NCI-H2227 treated with DMSO at 0.1 percent for 48 hours (cell line): Measurements from ENCODE around the gene ALPI.
"Not testable (repeated sequence)": the region's sequence is repeated elsewhere in the genome, so short reads cannot be mapped to it uniquely, and the experiment has no call there.

ENCODE experiments used
- DNase-seq: peaks from one replicate; lab custom pipeline; 2025; lab: John Stamatoyannopoulos, UW

ALPI gene

DNA sequence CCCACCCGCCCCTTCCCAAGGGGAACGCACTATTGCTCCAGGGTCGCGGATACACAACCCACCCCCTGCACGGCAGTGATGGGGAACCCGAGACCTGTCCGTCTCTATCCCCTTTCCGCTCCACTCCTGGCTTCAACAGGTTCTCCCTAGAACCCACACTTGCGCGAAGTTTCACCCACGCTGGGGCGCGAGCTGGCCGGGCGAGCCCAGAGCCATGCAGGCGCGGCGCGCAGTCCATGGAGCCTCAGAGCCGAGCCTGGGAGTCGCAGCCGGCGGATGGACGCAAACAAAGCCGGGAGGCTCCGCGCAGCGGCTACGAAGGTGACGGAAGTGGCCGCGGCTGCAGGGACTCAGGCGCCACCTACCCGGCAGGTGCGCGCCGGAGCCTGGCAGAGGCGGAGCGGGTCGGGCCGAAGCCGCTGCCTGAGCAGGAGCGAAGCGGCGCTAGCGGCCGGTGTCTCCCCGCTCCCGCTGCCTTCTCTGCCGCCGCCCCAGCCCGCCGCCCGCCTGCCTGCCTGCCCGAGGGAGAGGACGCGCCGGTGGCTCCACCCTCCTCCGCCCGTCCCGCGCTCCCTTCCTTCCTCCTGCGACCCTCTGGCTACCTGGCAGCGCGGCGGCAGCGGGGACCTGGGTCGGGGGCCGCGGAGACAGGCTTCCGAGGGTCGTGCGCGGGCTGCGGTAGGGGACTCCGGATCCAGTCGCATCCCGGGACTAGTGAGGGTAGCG lies 35.3 kb upstream of the ALPI start:
- DNase-seq, result no peak

- DNase-seq, result no peak
Observed at GRCh38 chr2:232421189-232421785, 34.7 kb upstream of the ALPI start.

- DNase-seq, result no peak
Observed at GRCh38 chr2:232422051-232422450, 33.9 kb upstream of the ALPI start.

DNA sequence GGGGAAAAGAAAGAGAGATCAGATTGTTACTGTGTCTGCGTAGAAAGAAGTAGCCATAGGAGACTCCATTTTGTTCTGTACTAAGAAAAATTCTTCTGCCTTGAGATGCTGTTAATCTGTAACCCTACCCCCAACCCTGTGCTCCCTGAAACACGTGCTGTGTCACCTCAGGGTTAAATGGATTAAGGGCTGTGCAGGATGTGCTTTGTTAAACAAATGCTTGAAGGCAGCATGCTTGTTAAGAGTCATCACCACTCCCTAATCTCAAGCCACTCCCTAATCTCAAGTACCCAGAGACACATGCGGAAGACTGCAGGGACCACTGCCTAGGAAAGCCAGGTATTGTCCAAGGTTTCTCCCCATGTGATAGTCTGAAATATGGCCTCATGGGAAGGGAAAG lies 33.0 kb upstream of the ALPI start:
- not testable (repeated sequence) for DNase-seq

GRCh38 chr2:232423407-232423806 lies 32.5 kb upstream of the ALPI start:
- not testable (repeated sequence) for DNase-seq

- no peak for DNase-seq
Observed at GRCh38 chr2:232431705-232432590, 24.0 kb upstream of the ALPI start.

DNA sequence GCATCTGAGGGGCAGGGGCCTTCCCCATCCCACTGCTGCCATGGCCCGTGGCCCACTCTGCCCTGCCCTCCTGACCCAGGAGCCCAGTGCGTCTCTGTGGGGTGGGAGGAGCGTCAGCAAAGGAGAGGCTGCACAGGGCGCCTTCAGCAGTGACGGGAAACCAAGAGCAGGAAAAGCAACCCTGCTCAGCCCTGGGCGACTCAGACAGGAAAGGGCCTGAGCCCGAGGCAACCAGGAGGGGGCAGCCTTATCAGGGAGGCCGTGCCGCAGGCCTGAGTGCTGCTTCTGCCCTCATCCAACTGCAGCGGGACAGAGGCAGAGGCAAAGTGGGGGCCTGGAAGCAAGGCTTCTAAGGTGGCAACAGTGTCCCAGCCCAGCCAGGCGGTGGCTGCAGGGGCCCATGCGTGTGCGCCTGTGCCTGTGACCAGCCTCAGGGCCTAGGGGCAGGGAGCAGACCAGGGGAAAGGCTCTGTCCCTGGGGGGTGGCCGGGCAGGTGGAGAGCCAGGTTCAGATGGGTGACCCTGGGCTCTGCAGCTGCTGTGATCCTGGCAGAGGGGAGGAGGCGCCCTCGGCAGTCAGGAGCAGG lies 23.3 kb upstream of the ALPI start:
- DNase-seq, result no peak

DNA sequence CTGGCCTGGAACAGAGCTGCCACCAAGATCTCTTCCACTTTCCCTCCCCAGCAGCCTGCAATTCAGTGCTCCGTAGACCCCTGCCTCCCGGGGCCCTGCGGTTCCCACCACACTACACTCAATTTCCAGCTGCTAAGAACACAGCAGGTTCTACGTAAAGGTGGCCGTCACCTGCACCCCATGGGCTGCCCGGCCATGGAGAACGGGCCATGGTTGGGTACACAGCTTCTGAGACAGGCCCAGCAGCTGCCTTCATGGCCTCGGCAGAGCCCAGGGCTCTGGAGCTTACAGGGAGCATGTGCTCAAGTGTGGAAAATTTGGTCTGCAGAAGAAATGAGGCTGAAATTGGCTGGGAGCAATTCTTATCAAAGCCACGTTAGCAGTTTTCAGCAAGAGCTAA lies 22.3 kb upstream of the ALPI start:
- DNase-seq, result not testable (repeated sequence)

DNA sequence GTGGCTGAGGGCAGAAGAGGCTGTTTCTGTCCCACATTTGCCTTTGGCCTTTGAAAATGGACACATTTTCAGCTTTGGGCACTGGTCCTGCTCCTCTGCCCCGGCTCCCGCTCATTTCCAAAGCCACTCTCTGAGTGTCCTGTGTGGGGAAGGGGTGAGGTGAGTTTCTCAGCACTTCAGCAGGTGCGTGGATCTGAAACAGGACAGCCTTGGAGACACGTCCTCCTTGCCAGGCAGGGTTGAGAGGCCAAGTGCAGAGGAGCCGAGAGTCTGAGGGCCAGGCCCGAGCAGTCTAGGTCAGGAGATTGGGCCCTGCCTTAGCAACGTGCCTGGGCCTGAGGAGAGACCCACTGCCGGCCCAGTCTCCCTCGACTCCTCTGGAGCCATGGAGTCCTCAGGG lies 21.9 kb upstream of the ALPI start:
- no peak for DNase-seq

DNA sequence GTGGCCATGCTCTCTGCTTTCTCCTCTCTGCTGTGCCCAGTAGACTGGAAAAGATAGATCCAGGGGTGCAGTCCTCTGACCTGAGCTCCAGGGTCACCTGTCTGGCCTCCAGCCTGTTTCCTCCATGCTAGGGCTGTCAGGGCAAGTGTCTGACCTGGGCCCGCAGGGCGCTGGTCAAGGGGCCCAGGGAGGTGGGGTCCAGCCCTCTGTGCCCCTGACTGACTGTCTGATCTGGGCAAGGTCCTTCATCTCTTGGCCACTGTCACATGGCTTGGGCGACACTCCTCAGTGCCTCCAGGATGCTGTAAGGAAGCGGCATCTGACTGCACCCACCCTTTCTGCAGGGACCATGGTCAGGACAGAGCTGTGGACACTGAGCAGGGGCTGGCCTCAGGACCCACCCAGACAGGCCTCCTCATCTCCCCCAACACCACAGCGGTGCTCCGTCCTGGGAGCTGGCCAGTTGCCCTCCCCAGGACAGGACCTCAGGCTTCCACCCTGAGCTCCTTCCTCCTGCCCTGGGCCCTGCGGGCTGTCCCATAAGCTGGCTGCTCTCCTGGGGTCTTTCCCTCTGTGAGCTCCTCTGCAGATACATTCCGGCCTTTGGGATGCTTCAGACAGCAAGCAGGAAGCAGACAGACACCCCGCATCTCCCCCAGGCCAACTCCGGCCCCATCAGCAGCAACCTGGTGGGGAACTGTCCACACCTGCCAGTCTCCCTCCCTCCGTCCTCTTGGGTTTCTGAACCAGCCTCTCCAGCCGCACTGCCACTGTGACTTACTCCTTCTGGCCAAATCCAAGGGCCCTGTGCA lies 21.2 kb upstream of the ALPI start:
- no peak for DNase-seq

- DNase-seq, result no peak
Observed at GRCh38 chr2:232435375-232435648, 20.6 kb upstream of the ALPI start.

GRCh38 chr2:232435805-232436204 lies 20.1 kb upstream of the ALPI start:
- no peak for DNase-seq

- DNase-seq, result no peak
Observed at GRCh38 chr2:232436381-232437194, 19.4 kb upstream of the ALPI start.

- no peak for DNase-seq
Observed at GRCh38 chr2:232437195-232437571, 18.8 kb upstream of the ALPI start.

GRCh38 chr2:232438091-232438490 lies 17.9 kb upstream of the ALPI start:
- no peak for DNase-seq

GRCh38 chr2:232438951-232439757 lies 16.8 kb upstream of the ALPI start:
- DNase-seq, result no peak

DNA sequence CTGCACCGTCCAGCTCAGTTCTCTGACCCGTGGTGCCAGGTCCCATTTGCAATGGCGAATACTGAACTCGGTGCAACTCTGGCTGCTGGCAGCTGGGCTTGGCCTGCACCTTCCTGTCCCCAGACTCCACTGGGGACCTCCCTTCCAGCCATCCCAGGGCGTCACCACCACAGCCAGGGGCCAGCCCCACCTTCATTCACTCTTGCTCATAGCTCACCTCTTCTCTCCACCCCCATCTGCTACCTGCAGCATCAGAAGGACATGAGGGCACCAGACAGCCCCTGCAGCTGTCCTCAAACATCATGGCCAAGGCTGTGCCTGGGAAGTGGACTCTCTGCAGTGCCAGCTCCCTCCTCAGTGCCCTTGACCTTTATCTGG lies 16.2 kb upstream of the ALPI start:
- no peak for DNase-seq

DNA sequence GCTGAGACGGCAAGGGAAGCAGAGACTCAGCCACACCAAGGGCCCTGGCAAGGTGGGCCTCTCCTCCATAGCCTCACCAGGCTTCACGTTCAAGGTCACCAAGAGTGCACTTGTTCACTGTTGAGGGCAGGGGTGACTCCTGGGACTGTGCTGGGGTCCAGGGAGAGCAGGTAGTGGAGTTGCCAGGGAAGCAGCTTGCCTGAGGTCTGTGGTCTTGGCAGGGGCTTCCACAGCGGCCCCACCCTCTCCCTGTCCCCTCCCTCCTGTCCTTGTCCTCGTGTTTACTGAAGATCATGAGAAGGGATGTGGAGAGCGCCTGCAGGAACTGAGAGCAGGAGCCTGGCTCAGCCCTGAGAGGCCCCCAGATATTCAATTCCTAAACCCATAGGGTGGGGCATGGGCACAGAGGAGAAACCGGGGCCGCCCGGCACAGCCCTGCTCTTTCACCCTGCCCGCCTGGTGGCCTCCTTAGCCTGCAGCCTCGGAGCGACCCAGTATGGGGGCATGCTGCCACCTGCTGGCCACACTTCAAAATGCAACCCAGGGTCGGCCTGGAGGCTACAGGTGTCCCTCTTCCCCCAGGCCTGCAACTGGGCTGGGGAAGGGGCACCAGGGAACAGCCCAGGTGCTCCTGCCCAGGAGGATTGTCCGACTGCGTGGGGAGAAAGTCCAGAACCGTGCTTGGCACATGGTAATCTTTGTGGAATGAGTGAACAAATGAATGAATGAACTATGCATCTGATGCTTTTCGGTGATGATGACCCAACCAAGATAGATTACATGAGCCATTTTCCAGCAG lies 15.5 kb upstream of the ALPI start:
- peak; percentile 38 for DNase-seq

DNA sequence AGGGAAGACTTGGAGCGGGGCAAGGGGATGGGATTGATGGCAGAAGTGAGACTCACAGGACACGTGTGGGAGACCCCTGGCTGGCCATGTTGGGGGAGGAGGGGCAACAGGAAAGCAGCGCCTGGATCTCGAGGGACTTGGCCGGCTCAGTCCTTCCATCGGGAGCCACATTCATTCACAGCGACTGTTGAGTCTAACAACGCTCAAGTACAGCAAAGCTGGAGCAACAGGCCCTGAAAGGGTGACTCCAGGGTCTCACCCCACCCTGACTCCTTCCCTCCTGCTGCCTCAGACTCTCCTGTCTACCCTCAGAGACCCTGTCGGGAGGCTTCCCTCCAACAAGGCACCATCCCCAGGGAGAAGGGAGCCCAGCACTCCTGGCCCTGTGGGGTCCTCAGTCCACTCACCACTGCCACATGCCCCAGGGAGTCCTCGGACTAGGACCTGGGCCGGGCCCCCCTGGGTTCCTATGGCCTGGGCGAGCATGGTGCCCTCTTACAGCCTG lies 14.8 kb upstream of the ALPI start:
- no peak for DNase-seq
